ENCODE results near the gene KNOP1.

DNA sequence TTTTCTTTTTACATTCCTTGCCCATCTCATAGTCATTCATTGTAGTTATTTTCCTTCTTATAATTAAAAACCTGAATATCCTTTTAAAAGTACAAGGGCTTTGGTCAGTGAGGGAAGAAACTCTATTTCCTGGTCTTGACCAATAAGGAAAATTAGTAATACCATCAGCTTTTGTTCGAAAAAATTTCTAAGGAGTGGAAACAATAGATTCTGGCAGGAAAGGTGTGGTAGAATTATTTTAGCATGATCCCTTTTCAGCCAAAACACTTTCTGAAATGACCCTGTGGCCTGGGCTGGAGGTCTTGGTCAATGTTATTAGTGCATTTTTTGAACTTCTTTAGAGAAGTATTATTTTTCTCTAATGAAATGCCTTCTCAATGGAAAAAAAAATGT, 36.6 kb upstream of the KNOP1 start:
- TF ChIP-seq L3MBTL2 (conservative IDR thresholded peaks at IDR 0.05) (no peak), ZNF384 (IDR thresholded peaks at IDR 0.05) (no peak), FOXA1 (IDR thresholded peaks at IDR 0.05) (no peak), ELF4 (IDR thresholded peaks at IDR 0.05) (no peak), FOXM1 (IDR thresholded peaks at IDR 0.05; ENCODE audit: borderline replicate concordance) (no peak)
